Astrocyte (in vitro differentiated cells and primary cell): Measurements from ENCODE around the gene CHIC2. TPM values are rescaled to one million over a fixed set of nuclear protein-coding genes. Genes with fewer than 3 reads are reported as not detected.
A peak's percentile ranks its signal among the peaks of the same experiment; 100 is the strongest.

Source experiments
- DNase-seq: peaks from one replicate; pipeline ENCODE4 v3.0.0-alpha.2; 2010; ENCODE audit warnings: low read depth
- FAIRE-seq: peaks from 2 replicates; lab custom pipeline; 2011; peaks lifted over from hg19 to GRCh38; lab: Jason Lieb, UNC
- H2AFZ ChIP-seq: 2 replicates; pipeline ENCODE4 v1.6.0; 2012; ENCODE audit warnings: low read depth, low read length, inconsistent platforms
- H3K27ac ChIP-seq: 2 replicates; pipeline ENCODE4 v1.5.1; 2011; ENCODE audit warnings: low read depth, low read length, inconsistent platforms
- H3K27me3 ChIP-seq: 2 replicates; pipeline ENCODE4 v1.6.0; 2011; ENCODE audit warnings: low read length, inconsistent platforms; ENCODE audit not compliant: insufficient read depth
- H3K36me3 ChIP-seq: 2 replicates; pipeline ENCODE4 v1.5.1; 2011; ENCODE audit warnings: low read length, inconsistent platforms; ENCODE audit not compliant: insufficient read depth
- H3K4me1 ChIP-seq: 2 replicates; pipeline ENCODE4 v1.5.1; 2011; ENCODE audit warnings: low read length, inconsistent platforms; ENCODE audit not compliant: insufficient read depth
- H3K4me2 ChIP-seq: 2 replicates; pipeline ENCODE4 v1.6.0; 2012; ENCODE audit warnings: low read length, inconsistent platforms
- H3K4me3 ChIP-seq: 2 replicates; pipeline ENCODE4 v1.5.1; 2011; ENCODE audit warnings: low read depth, mild to moderate bottlenecking, low read length, inconsistent platforms; ENCODE audit not compliant: insufficient read depth
- H3K79me2 ChIP-seq: 2 replicates; pipeline ENCODE4 v1.6.0; 2012; ENCODE audit warnings: mild to moderate bottlenecking, low read length, inconsistent platforms; ENCODE audit not compliant: insufficient read depth
- H3K9ac ChIP-seq: 2 replicates; pipeline ENCODE4 v1.6.0; 2012; ENCODE audit warnings: mild to moderate bottlenecking, low read length, inconsistent platforms
- H3K9me3 ChIP-seq: 2 replicates; pipeline ENCODE4 v1.5.1; 2012; ENCODE audit warnings: low read depth, mild to moderate bottlenecking, low read length, inconsistent platforms; ENCODE audit not compliant: insufficient read depth
- H4K20me1 ChIP-seq: 2 replicates; pipeline ENCODE4 v1.6.0; 2012; ENCODE audit warnings: low read length, inconsistent platforms; ENCODE audit not compliant: insufficient read depth
- H3K27ac Mint-ChIP-seq: one replicate; pipeline ENCODE4 v1.8.0; 2021; ENCODE audit warnings: mild to moderate bottlenecking, mixed read lengths; ENCODE audit not compliant: unreplicated experiment
- H3K27me3 Mint-ChIP-seq: one replicate; pipeline ENCODE4 v1.8.0; 2021; ENCODE audit warnings: low read depth, mixed read lengths; ENCODE audit not compliant: unreplicated experiment
- H3K36me3 Mint-ChIP-seq: one replicate; pipeline ENCODE4 v1.8.0; 2021; ENCODE audit warnings: low read depth, mixed read lengths; ENCODE audit not compliant: unreplicated experiment
- H3K4me1 Mint-ChIP-seq: one replicate; pipeline ENCODE4 v1.8.0; 2021; ENCODE audit warnings: low read depth, mixed read lengths; ENCODE audit not compliant: unreplicated experiment
- H3K4me3 Mint-ChIP-seq: one replicate; pipeline ENCODE4 v1.8.0; 2021; ENCODE audit warnings: mild to moderate bottlenecking, moderate library complexity, mixed read lengths; ENCODE audit not compliant: unreplicated experiment
- H3K9me3 Mint-ChIP-seq: one replicate; pipeline ENCODE4 v1.8.0; 2021; ENCODE audit warnings: mild to moderate bottlenecking, mixed read lengths; ENCODE audit not compliant: unreplicated experiment
- EZH2 ChIP-seq: IDR thresholded peaks from 2 replicates; pipeline ENCODE4 v1.6.1; 2012; ENCODE audit warnings: mild to moderate bottlenecking, low read length, inconsistent platforms; ENCODE audit not compliant: insufficient read depth
- total RNA-seq: library from RNA; stranded (reverse); gene quantifications from 2 replicates; pipeline ENCODE4 v1.2.1, GENCODE V29; 2021
- TF ChIP-seq, protein P1 (sequence below): IDR thresholded peaks from 2 replicates; pipeline ENCODE4 v1.5.1; 2011; ENCODE audit warnings: low read depth, mild to moderate bottlenecking, inconsistent platforms, low read length, moderate library complexity; ENCODE audit not compliant: insufficient read depth

Gene CHIC2
- total RNA-seq, 1 donor from 2014 or later, result 38.2 TPM

- peak overlapping the region; percentile 91 for H3K27ac Mint-ChIP-seq
- H3K27ac ChIP-seq, result peak overlapping the region; percentile 73
- DNase-seq (no peak), FAIRE-seq (no peak)
- H3K9me3 ChIP-seq, result no peaks in the 10 kb centered on the region
- peak overlapping the region; percentile 72 for H3K9ac ChIP-seq
- no peaks in the 10 kb centered on the region for H3K36me3 ChIP-seq
- H3K4me1 ChIP-seq, result peaks cover 26% of the 10 kb centered on the region
- no peaks in the 10 kb centered on the region for H3K27me3 ChIP-seq
- no peaks in the 10 kb centered on the region for H3K27me3 Mint-ChIP-seq
- peak overlapping the region; percentile 83 for H3K4me2 ChIP-seq
- H3K36me3 Mint-ChIP-seq, result no peaks in the 10 kb centered on the region
- H3K4me3 ChIP-seq, result no peak overlapping the region
- no peak overlapping the region for H3K4me3 Mint-ChIP-seq
- no peaks in the 10 kb centered on the region for H3K9me3 Mint-ChIP-seq
- peak overlapping the region; percentile 26 for H2AFZ ChIP-seq
- H3K79me2 ChIP-seq, result no peaks in the 10 kb centered on the region
- no peaks in the 10 kb centered on the region for H4K20me1 ChIP-seq
- TF ChIP-seq, protein P1, sequence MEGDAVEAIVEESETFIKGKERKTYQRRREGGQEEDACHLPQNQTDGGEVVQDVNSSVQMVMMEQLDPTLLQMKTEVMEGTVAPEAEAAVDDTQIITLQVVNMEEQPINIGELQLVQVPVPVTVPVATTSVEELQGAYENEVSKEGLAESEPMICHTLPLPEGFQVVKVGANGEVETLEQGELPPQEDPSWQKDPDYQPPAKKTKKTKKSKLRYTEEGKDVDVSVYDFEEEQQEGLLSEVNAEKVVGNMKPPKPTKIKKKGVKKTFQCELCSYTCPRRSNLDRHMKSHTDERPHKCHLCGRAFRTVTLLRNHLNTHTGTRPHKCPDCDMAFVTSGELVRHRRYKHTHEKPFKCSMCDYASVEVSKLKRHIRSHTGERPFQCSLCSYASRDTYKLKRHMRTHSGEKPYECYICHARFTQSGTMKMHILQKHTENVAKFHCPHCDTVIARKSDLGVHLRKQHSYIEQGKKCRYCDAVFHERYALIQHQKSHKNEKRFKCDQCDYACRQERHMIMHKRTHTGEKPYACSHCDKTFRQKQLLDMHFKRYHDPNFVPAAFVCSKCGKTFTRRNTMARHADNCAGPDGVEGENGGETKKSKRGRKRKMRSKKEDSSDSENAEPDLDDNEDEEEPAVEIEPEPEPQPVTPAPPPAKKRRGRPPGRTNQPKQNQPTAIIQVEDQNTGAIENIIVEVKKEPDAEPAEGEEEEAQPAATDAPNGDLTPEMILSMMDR, result no peak
- TF ChIP-seq EZH2, result no peak
- peaks cover 40% of the 10 kb centered on the region for H3K4me1 Mint-ChIP-seq
Observed at GRCh38 chr4:53963781-53964180, 100.6 kb downstream of the CHIC2 start.

DNA sequence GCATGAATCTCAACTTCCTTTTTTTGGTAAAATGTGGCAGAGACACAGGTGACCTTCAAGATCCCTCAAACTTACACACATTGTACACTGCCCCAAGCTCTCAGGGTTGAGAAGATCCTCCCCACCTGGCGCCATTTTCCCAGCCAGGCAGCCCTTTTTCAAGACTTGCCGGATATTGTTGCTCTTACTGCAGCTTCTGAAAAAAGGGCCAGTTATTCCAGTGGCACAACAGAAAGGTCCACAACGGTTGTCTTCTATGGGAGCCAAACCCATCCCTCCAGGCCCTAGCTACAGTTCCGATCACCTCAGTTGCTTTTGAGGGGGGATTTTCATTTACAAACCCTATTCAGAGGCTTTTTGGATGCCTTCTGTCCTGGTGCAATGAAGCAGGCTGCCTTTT, 101.1 kb downstream of the CHIC2 start:
- H3K27ac Mint-ChIP-seq, result peak overlapping the region; percentile 91
- H3K27ac ChIP-seq, result peak overlapping the region; percentile 73
- peak overlapping the region; percentile 83 for H3K4me2 ChIP-seq
- H2AFZ ChIP-seq, result peak overlapping the region; percentile 26
- no peaks in the 10 kb centered on the region for H3K79me2 ChIP-seq
- peak overlapping the region; percentile 73 for H3K4me3 Mint-ChIP-seq
- DNase-seq (no peak), FAIRE-seq (no peak)
- no peaks in the 10 kb centered on the region for H3K36me3 Mint-ChIP-seq
- H3K4me3 ChIP-seq, result peak overlapping the region; percentile 8
- peaks cover 40% of the 10 kb centered on the region for H3K4me1 Mint-ChIP-seq
- peak overlapping the region; percentile 72 for H3K9ac ChIP-seq
- no peaks in the 10 kb centered on the region for H3K9me3 Mint-ChIP-seq
- no peaks in the 10 kb centered on the region for H3K9me3 ChIP-seq
- TF ChIP-seq, protein P1, result no peak
- no peak for TF ChIP-seq EZH2
- peaks cover 26% of the 10 kb centered on the region for H3K4me1 ChIP-seq
- H3K27me3 Mint-ChIP-seq, result no peaks in the 10 kb centered on the region
- H4K20me1 ChIP-seq, result no peaks in the 10 kb centered on the region
- no peaks in the 10 kb centered on the region for H3K27me3 ChIP-seq
- no peaks in the 10 kb centered on the region for H3K36me3 ChIP-seq

- Histone ChIP-seq H3K4me2 (peak overlapping the region; percentile 83), H3K27ac (peak overlapping the region; percentile 73)
- FAIRE-seq, result peak; percentile 62
Observed at GRCh38 chr4:53962516-53963225, 101.7 kb downstream of the CHIC2 start.

More at GRCh38 chr4:53962516-53963225, 101.7 kb downstream of the CHIC2 start:
- Histone ChIP-seq H3K9ac (peak overlapping the region; percentile 72), H3K9me3 (no peaks in the 10 kb centered on the region), H3K4me3 (peak overlapping the region; percentile 24), H2AFZ (peak overlapping the region; percentile 36), H4K20me1 (no peaks in the 10 kb centered on the region), H3K36me3 (no peaks in the 10 kb centered on the region), H3K27me3 (no peaks in the 10 kb centered on the region), H3K4me1 (peaks cover 26% of the 10 kb centered on the region), H3K79me2 (no peaks in the 10 kb centered on the region)
- Mint-ChIP-seq H3K4me1 (peaks cover 40% of the 10 kb centered on the region), H3K27me3 (no peaks in the 10 kb centered on the region), H3K36me3 (no peaks in the 10 kb centered on the region), H3K27ac (peak overlapping the region; percentile 91), H3K9me3 (no peaks in the 10 kb centered on the region), H3K4me3 (peak overlapping the region; percentile 73)
- no peak for TF ChIP-seq EZH2
- TF ChIP-seq, protein P1, result no peak
- DNase-seq, result peak; percentile 95
